D721Med (cell line): ENCODE data around the gene PC.

Source experiments
- DNase-seq: peaks from one replicate; pipeline ENCODE4 v3.0.0; 2011; ENCODE audit warnings: low spot score; ENCODE audit not compliant: insufficient read length
- FAIRE-seq: peaks from 2 replicates; lab custom pipeline; 2011; peaks lifted over from hg19 to GRCh38; lab: Jason Lieb, UNC
- CTCF ChIP-seq: IDR thresholded peaks from 2 replicates; pipeline ENCODE4 v1.5.1; 2012; ENCODE audit warnings: mild to moderate bottlenecking, control low read depth; ENCODE audit not compliant: insufficient read depth; ENCODE audit errors: missing control alignments

PC gene

GRCh38 chr11:66970807-66971442 lies 12.7 kb upstream of the PC start:
- FAIRE-seq (no peak), DNase-seq (no peak)
- TF ChIP-seq CTCF, result no peak

- no peak for DNase-seq
- TF ChIP-seq CTCF, result no peak
- no peak for FAIRE-seq
Observed at GRCh38 chr11:66970371-66970806, 12.2 kb upstream of the PC start.

- FAIRE-seq (no peak), DNase-seq (no peak)
- TF ChIP-seq CTCF, result no peak
Observed at GRCh38 chr11:66969584-66970225, 11.5 kb upstream of the PC start.

- FAIRE-seq, result no peak
- no peak for TF ChIP-seq CTCF
- DNase-seq, result no peak
Observed at GRCh38 chr11:66967670-66968425, 9.7 kb upstream of the PC start.

GRCh38 chr11:66966351-66966750 lies 8.2 kb upstream of the PC start:
- no peak for TF ChIP-seq CTCF
- FAIRE-seq, result no peak
- no peak for DNase-seq

- no peak for TF ChIP-seq CTCF
- DNase-seq (no peak), FAIRE-seq (no peak)
Observed at GRCh38 chr11:66964495-66964894, 6.3 kb upstream of the PC start.
